Measurements from ENCODE around the gene DNHD1. TPM values are rescaled to one million over a fixed set of nuclear protein-coding genes. Genes with fewer than 3 reads are reported as not detected.

The DNHD1 gene
- total and polyA plus RNA-seq, 2 experiments from 2014 or later: 7.3 to 7.9 TPM

DNA sequence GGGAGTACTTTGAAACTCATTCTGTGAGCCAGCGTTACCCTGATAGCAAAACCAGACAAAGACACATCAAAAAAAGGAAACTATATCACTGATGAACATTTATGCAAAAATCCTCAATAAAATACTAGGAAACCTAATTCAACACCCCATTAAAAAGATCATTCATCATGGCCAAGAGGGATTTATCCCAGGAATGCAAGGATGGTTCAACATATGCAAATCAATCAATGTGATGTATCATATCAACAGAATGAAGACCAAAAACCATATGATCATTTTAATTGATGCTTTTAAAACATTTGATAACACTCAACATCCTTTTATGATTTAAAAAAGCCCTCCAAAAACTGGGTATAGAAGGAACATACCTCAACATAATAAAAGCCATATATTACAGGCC lies 86.5 kb downstream of the DNHD1 start:
- Histone ChIP-seq H3K4me1 (ENCODE audit: insufficient read depth) (no peaks in the 10 kb centered on the region), H2AFZ (no peak overlapping the region), H3K79me2 (no peaks in the 10 kb centered on the region), H3K4me2 (no peak overlapping the region), H3K27ac (no peak overlapping the region), H3K4me3 (no peak overlapping the region), H4K20me1 (ENCODE audit: insufficient read depth, poor library complexity, severe bottlenecking) (no peaks in the 10 kb centered on the region), H3K27me3 (no peaks in the 10 kb centered on the region), H3K9me3 (ENCODE audit: low read depth) (peaks cover 10% of the 10 kb centered on the region), H3K36me3 (replicated peaks; ENCODE audit: insufficient read depth, low read depth) (no peaks in the 10 kb centered on the region), H3K9me2 (replicated peaks; ENCODE audit: insufficient read depth) (no peaks in the 10 kb centered on the region)
- no peak for TF ChIP-seq EZH2 (IDR thresholded peaks at IDR 0.05; ENCODE audit: borderline replicate concordance)
- no peak for TF ChIP-seq EZH2phosphoT487 (IDR thresholded peaks at IDR 0.05; ENCODE audit: low read depth, severe bottlenecking, unreplicated experiment)
- TF ChIP-seq, protein P1, sequence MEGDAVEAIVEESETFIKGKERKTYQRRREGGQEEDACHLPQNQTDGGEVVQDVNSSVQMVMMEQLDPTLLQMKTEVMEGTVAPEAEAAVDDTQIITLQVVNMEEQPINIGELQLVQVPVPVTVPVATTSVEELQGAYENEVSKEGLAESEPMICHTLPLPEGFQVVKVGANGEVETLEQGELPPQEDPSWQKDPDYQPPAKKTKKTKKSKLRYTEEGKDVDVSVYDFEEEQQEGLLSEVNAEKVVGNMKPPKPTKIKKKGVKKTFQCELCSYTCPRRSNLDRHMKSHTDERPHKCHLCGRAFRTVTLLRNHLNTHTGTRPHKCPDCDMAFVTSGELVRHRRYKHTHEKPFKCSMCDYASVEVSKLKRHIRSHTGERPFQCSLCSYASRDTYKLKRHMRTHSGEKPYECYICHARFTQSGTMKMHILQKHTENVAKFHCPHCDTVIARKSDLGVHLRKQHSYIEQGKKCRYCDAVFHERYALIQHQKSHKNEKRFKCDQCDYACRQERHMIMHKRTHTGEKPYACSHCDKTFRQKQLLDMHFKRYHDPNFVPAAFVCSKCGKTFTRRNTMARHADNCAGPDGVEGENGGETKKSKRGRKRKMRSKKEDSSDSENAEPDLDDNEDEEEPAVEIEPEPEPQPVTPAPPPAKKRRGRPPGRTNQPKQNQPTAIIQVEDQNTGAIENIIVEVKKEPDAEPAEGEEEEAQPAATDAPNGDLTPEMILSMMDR (IDR thresholded peaks at IDR 0.05; ENCODE audit: poor library complexity): no peak
- 100% methylated on average over 1 of the region's 1 CpG for WGBS (ENCODE audit: low lambda C conversion rate, missing lambda C conversion rate)
- no peak for DNase-seq (ENCODE audit: low spot score)

DNA sequence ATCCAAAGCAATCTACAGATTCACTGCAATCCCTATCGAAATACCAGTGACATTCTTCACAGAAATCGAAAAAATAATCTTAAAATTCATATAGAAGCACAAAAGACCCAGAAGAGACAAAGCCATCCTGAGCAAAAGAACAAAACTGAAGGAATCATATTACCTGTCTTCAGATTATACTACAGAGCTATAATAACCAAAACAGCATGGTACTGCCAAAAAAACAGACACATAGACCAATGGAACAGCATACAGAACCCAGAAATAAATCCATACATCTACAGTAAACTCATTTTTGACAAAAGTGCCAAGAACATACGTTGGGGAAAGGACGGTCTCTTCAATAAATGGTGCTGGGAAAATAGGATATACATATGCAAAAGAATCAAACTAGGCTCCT lies 87.4 kb downstream of the DNHD1 start:
- Histone ChIP-seq H3K9me2 (replicated peaks; ENCODE audit: insufficient read depth) (no peaks in the 10 kb centered on the region), H3K79me2 (no peaks in the 10 kb centered on the region), H3K4me2 (no peak overlapping the region), H3K27ac (no peak overlapping the region), H3K4me3 (no peak overlapping the region), H3K4me1 (ENCODE audit: insufficient read depth) (no peaks in the 10 kb centered on the region), H3K27me3 (no peaks in the 10 kb centered on the region), H2AFZ (no peak overlapping the region), H3K36me3 (replicated peaks; ENCODE audit: insufficient read depth, low read depth) (no peaks in the 10 kb centered on the region), H3K9me3 (ENCODE audit: low read depth) (peaks cover 10% of the 10 kb centered on the region), H4K20me1 (ENCODE audit: insufficient read depth, poor library complexity, severe bottlenecking) (no peaks in the 10 kb centered on the region)
- TF ChIP-seq, protein P1 (IDR thresholded peaks at IDR 0.05; ENCODE audit: poor library complexity): no peak
- no peak for TF ChIP-seq EZH2phosphoT487 (IDR thresholded peaks at IDR 0.05; ENCODE audit: low read depth, severe bottlenecking, unreplicated experiment)
- no peak for TF ChIP-seq EZH2 (IDR thresholded peaks at IDR 0.05; ENCODE audit: borderline replicate concordance)
- 92% methylated on average over 4 of the region's 4 CpGs for WGBS (ENCODE audit: low lambda C conversion rate, missing lambda C conversion rate)
- no peak for DNase-seq (ENCODE audit: low spot score)

DNA sequence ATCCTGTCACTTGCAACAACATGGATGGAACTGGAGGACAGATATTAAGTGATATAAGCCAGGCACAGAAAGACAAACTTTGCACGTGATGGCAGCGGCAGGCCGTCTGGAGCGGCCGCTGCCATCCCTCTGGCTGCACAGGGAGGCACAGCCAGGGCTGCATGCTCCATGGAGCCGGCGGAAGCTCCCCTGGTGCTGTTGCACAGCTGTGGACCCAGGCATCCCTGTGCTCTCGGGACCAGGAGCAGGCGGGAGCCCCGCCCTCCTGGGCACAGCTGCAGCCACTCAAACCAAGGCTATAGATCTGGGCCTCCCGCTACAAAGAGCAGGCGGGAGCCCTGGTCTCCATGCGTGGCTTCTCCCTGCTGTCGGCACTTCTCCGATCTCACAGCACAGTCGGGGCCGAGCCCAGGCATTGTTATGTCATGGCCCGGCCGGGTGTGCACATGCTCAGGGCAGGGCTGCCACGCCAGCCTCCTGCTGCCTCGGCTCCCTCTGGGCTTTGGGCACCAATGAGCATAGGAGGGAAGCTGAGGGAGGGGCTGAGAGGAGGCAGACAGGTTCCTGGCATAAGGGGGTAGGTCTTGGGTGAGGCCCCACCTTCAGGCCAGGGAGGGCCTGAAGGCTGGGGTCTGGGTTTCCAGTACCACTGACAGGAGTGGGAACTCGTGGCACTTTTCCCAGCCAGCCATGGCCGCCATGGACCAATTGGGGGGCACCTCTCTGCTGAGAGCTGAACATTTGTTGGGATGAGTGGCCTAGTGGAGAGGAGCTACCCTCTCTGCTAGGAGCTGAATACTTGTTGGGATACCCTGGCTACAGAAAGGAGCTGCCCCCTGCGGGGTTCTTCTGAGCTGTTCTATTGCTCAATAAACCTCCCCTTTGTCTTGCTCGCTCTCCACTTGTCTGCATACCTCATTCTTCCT lies 89.6 kb downstream of the DNHD1 start:
- Histone ChIP-seq H3K79me2 (no peaks in the 10 kb centered on the region), H3K27me3 (no peaks in the 10 kb centered on the region), H2AFZ (peak overlapping the region; percentile 17), H3K9me2 (replicated peaks; ENCODE audit: insufficient read depth) (no peaks in the 10 kb centered on the region), H3K27ac (no peak overlapping the region), H3K4me3 (no peak overlapping the region), H4K20me1 (ENCODE audit: insufficient read depth, poor library complexity, severe bottlenecking) (no peaks in the 10 kb centered on the region), H3K9me3 (ENCODE audit: low read depth) (peaks cover 10% of the 10 kb centered on the region), H3K4me2 (peak overlapping the region; percentile 78), H3K36me3 (replicated peaks; ENCODE audit: insufficient read depth, low read depth) (no peaks in the 10 kb centered on the region), H3K4me1 (ENCODE audit: insufficient read depth) (no peaks in the 10 kb centered on the region)
- DNase-seq (ENCODE audit: low spot score): peak; percentile 47
- TF ChIP-seq EZH2 (IDR thresholded peaks at IDR 0.05; ENCODE audit: borderline replicate concordance) (no peak), EZH2phosphoT487 (IDR thresholded peaks at IDR 0.05; ENCODE audit: low read depth, severe bottlenecking, unreplicated experiment) (no peak)
- TF ChIP-seq, protein P1 (IDR thresholded peaks at IDR 0.05; ENCODE audit: poor library complexity): no peak
- WGBS (ENCODE audit: low lambda C conversion rate, missing lambda C conversion rate): 37% methylated on average over 25 of the region's 25 CpGs

Measured in hepatocyte (in vitro differentiated cells).